A673 (cell line): Measurements from ENCODE around the gene YIF1A. TPM values are rescaled to one million over a fixed set of nuclear protein-coding genes. Genes with fewer than 3 reads are reported as not detected.

ENCODE experiments used
- BruUV-seq: library from RNA; stranded (reverse); fragments of 400-500 nt; replicated peaks from 2 replicates; lab custom pipeline; 2021; lab: Mats Ljungman, UMichigan
- CTCF ChIA-PET: fragments of 300-600 bp; sonication (Branson Sonifier 250); formaldehyde crosslinking; loops from one replicate; lab custom pipeline; 2022; ENCODE audit warnings: antibody characterized with exemption; lab: Charles Lee
- POLR2A ChIA-PET: fragments of 300-600 bp; sonication (Branson Sonifier 250); formaldehyde crosslinking; loops from one replicate; lab custom pipeline; 2022; ENCODE audit warnings: antibody characterized with exemption; ENCODE audit not compliant: low non-redundant PET; lab: Charles Lee
- DNase-seq: peaks from one replicate; pipeline ENCODE4 v3.0.0-alpha.2; 2015; ENCODE audit warnings: low spot score
- H3K27ac ChIP-seq: fragments of 200-600 bp; sonication (generic); 2 replicates; pipeline ENCODE4 v1.5.1; 2016; ENCODE audit warnings: mixed run types, low read depth, mild to moderate bottlenecking, mixed read lengths, antibody characterized with exemption, low read length; ENCODE audit not compliant: poor library complexity, severe bottlenecking
- H3K27me3 ChIP-seq: fragments of 200-600 bp; sonication (generic); replicated peaks from 2 replicates; pipeline ENCODE4 v1.6.1; 2017; ENCODE audit warnings: mixed run types, low read depth, mild to moderate bottlenecking, mixed read lengths, antibody characterized with exemption, low read length; ENCODE audit not compliant: insufficient read depth, poor library complexity
- H3K36me3 ChIP-seq: fragments of 200-600 bp; sonication (generic); 2 replicates; pipeline ENCODE4 v1.6.1; 2016; ENCODE audit warnings: mixed run types, mild to moderate bottlenecking, mixed read lengths, antibody characterized with exemption, low read length; ENCODE audit not compliant: insufficient read depth, poor library complexity, severe bottlenecking
- H3K4me1 ChIP-seq: fragments of 200-600 bp; sonication (generic); 2 replicates; pipeline ENCODE4 v1.6.1; 2017; ENCODE audit warnings: mixed run types, mild to moderate bottlenecking, mixed read lengths, antibody characterized with exemption, low read length; ENCODE audit not compliant: insufficient read depth, poor library complexity, severe bottlenecking
- H3K4me3 ChIP-seq: fragments of 200-600 bp; sonication (generic); 2 replicates; pipeline ENCODE4 v1.5.1; 2016; ENCODE audit warnings: low read depth, mixed run types, mild to moderate bottlenecking, mixed read lengths, low read length; ENCODE audit not compliant: poor library complexity, severe bottlenecking
- H3K9me3 ChIP-seq: fragments of 200-600 bp; sonication (generic); 2 replicates; pipeline ENCODE4 v1.6.1; 2016; ENCODE audit warnings: mixed run types, low read depth, mild to moderate bottlenecking, mixed read lengths, antibody characterized with exemption, low read length; ENCODE audit not compliant: poor library complexity, severe bottlenecking
- CTCF ChIP-seq: fragments of 300-800, 200-600 bp; sonication (generic); conservative IDR thresholded peaks from 2 replicates; pipeline ENCODE4 v1.5.1; 2017; ENCODE audit warnings: low read depth, mild to moderate bottlenecking, antibody characterized with exemption, low read length, moderate library complexity, mixed read lengths
- EZH2 ChIP-seq: fragments of 200-600 bp; sonication (generic); IDR thresholded peaks from 2 replicates; pipeline ENCODE4 v1.6.1; 2017; ENCODE audit warnings: borderline replicate concordance, low read depth, mild to moderate bottlenecking, mixed read lengths, antibody characterized with exemption, low read length; ENCODE audit not compliant: poor library complexity, severe bottlenecking
- intact Hi-C: fragments of 100-400 bp; cut with micrococcal nuclease; formaldehyde crosslinking; loops from one replicate; pipeline ENCODE4 v1.10.0; 2022; ENCODE audit not compliant: unreplicated experiment
- total RNA-seq: library from RNA; stranded (reverse); gene quantifications from 2 replicates; pipeline ENCODE4 v1.2.3, GENCODE V29; 2021

YIF1A gene
- total RNA-seq, 1 experiment from 2014 or later = 125 TPM

- peaks cover 40% of the 10 kb centered on the region for H3K36me3 ChIP-seq
- BruUV-seq = no TSS peak
- TF ChIP-seq EZH2 (no peak), CTCF (no peak)
- POLR2A ChIA-PET = no interaction called here
- H3K27me3 ChIP-seq = no peaks in the 10 kb centered on the region
- no peak overlapping the region for H3K4me3 ChIP-seq
- H3K9me3 ChIP-seq = no peaks in the 10 kb centered on the region
- no peak for DNase-seq
- CTCF ChIA-PET = no interaction called here
- no peak overlapping the region for H3K27ac ChIP-seq
- peaks cover 19% of the 10 kb centered on the region for H3K4me1 ChIP-seq
- intact Hi-C loops = no loop called here
Measured at GRCh38 chr11:66275396-66275795, 13.5 kb downstream of the YIF1A start.

DNA sequence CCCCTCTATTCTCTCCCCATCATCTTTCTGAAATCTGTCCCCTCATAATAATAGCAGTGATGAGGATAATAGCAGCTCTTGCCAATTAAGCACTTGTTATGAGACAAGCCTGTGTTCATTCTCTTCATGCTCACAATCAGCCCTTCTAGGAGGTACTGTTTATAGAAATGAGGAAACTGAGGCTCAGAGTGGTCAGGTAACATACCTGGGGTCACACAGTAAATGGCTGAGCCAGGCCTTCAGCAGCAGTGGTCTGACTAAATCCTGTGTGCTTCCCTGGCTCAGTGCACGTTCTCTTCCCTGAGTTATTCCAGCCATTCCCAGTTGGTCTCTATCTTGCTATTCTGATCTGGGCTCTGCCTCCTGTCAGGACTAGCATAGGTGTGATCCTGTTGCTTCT lies 14.7 kb downstream of the YIF1A start:
- POLR2A ChIA-PET = no interaction called here
- BruUV-seq = no TSS peak
- Histone ChIP-seq H3K4me3 (no peak overlapping the region), H3K9me3 (no peaks in the 10 kb centered on the region), H3K36me3 (peaks cover 40% of the 10 kb centered on the region), H3K4me1 (peaks cover 14% of the 10 kb centered on the region), H3K27me3 (no peaks in the 10 kb centered on the region), H3K27ac (no peak overlapping the region)
- intact Hi-C loops = no loop called here
- DNase-seq = no peak
- TF ChIP-seq CTCF = no peak
- no peak for TF ChIP-seq EZH2
- CTCF ChIA-PET = no interaction called here

DNA sequence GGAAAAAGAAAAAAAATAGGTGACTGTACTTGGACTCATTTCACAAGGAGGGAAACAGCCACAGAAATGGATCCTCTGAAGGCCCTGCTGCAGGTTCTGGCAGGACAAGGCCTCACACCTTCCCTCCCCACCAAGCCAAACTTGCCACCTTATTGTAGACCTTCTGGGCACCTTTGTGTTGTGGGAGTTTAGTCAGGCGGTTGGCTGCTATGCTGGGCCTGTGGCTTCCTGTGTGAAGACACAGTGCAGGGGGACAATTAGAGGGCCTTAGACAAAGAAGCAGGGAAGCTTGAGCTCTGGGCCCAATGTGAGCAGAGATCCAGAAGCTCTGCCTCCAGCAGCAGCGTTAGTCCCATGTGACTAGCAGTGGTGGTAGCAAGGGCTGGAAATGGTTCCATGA lies 16.3 kb downstream of the YIF1A start:
- ChIA-PET POLR2A (no interaction called here), CTCF (no interaction called here)
- intact Hi-C loops = no loop called here
- no peak for TF ChIP-seq CTCF
- TF ChIP-seq EZH2 = no peak
- H3K27me3 ChIP-seq = no peaks in the 10 kb centered on the region
- DNase-seq = no peak
- H3K4me1 ChIP-seq = peaks cover 9% of the 10 kb centered on the region
- no TSS peak for BruUV-seq
- H3K36me3 ChIP-seq = peaks cover 40% of the 10 kb centered on the region
- no peak overlapping the region for H3K27ac ChIP-seq
- H3K4me3 ChIP-seq = no peak overlapping the region
- H3K9me3 ChIP-seq = no peaks in the 10 kb centered on the region
